Measurements from ENCODE around the gene RNF145.

RNF145 gene, protein sequence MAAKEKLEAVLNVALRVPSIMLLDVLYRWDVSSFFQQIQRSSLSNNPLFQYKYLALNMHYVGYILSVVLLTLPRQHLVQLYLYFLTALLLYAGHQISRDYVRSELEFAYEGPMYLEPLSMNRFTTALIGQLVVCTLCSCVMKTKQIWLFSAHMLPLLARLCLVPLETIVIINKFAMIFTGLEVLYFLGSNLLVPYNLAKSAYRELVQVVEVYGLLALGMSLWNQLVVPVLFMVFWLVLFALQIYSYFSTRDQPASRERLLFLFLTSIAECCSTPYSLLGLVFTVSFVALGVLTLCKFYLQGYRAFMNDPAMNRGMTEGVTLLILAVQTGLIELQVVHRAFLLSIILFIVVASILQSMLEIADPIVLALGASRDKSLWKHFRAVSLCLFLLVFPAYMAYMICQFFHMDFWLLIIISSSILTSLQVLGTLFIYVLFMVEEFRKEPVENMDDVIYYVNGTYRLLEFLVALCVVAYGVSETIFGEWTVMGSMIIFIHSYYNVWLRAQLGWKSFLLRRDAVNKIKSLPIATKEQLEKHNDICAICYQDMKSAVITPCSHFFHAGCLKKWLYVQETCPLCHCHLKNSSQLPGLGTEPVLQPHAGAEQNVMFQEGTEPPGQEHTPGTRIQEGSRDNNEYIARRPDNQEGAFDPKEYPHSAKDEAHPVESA

GRCh38 chr5:159209438-159210209 lies at the start of gene RNF145:
Gene RNF145, minus strand, starts transcription at chr5:159209553. Its CDS starts 5,936 bp downstream, at chr5:159203617.
- Histone ChIP-seq H3K27me3 (ENCODE audit: control insufficient read depth in 1 of 2, insufficient read depth in 2 of 2, low read length in 2 of 2) (no peaks in the 10 kb centered on the region), H3K36me3 (ENCODE audit: control insufficient read depth in 1 of 2, insufficient read depth in 2 of 2, low read length in 2 of 2) (no peaks in the 10 kb centered on the region), H3K9me3 (ENCODE audit: control insufficient read depth in 1 of 2, low read length in 2 of 2) (no peaks in the 10 kb centered on the region), H3K27ac (ENCODE audit: low read depth, low read length) (peak within 1 kb of the TSS; percentile 86), H3K4me3 (ENCODE audit: low read depth in 1 of 2, low read length in 2 of 2) (peak within 1 kb of the TSS; percentile 89 to 95), H3K4me1 (ENCODE audit: control insufficient read depth in 1 of 2, insufficient read depth in 2 of 2, low read length in 2 of 2) (peaks cover 29 to 33% of the 10 kb centered on the region in 2 donors), H3K9ac (ENCODE audit: low read depth in 1 of 2, low read length in 2 of 2) (peak within 1 kb of the TSS; percentile 86 to 90)

DNA sequence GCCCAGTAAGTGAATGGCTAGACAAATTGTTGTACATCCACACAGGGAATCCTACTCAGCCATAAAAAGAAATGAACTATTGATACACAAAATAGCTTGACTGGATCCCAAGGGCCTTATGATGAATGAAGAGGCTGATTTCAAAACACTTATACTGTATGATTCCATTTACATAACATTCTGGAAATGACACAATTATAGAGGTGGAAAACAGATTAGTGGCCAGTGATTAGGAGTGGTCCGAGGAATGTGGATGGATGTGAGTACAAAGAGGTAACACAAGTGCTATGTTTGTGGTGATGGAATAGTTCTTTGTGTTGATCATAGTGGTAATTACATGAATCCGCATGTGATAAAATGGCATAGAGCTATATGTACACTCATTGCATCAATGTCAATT lies 49.0 kb upstream of the RNF145 start:
- Histone ChIP-seq H3K4me3 (ENCODE audit: low read depth in 1 of 2, low read length in 2 of 2) (no peak overlapping the region), H3K27me3 (ENCODE audit: control insufficient read depth in 1 of 2, insufficient read depth in 2 of 2, low read length in 2 of 2) (peaks cover 0 to 2% of the 10 kb centered on the region in 2 donors), H3K9me3 (ENCODE audit: control insufficient read depth in 1 of 2, low read length in 2 of 2) (no peaks in the 10 kb centered on the region), H3K4me1 (ENCODE audit: control insufficient read depth in 1 of 2, insufficient read depth in 2 of 2, low read length in 2 of 2) (peaks cover 4 to 5% of the 10 kb centered on the region in 2 donors), H3K27ac (ENCODE audit: low read depth, low read length) (no peak overlapping the region), H3K9ac (ENCODE audit: low read depth in 1 of 2, low read length in 2 of 2) (no peak overlapping the region), H3K36me3 (ENCODE audit: control insufficient read depth in 1 of 2, insufficient read depth in 2 of 2, low read length in 2 of 2) (no peaks in the 10 kb centered on the region)

DNA sequence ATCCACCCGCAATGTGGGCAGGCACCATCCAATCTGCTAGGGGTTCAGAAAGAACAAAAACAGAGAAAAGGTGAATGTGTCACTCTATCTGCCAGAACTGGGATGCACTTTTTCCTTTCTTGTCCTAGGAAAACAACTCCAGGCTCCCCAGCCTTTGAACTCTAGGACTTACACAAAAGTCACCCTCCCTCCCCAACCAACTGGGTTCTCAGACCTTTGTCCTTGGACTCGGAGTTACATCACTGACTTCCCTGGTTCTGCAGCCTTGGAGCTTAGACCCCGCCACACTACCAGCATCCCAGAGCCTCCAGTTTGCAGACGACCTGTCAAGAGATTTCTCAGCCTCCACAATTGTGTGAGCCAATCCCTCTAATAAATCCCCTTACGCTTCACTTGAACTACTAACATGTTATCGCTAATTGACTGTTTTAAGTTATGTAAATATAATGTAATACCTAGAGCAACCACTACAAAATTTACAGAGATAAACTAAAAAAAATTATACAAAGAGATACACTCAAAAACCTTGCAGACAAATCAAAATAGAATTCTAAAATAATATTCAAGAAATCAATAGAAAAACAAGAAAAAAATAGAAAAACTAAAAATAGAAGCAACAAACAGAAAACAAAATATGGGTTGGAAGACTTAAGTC lies 48.4 kb upstream of the RNF145 start:
- Histone ChIP-seq H3K4me1 (ENCODE audit: control insufficient read depth in 1 of 2, insufficient read depth in 2 of 2, low read length in 2 of 2) (peaks cover 4 to 5% of the 10 kb centered on the region in 2 donors), H3K27ac (ENCODE audit: low read depth, low read length) (no peak overlapping the region), H3K9ac (ENCODE audit: low read depth in 1 of 2, low read length in 2 of 2) (no peak overlapping the region), H3K9me3 (ENCODE audit: control insufficient read depth in 1 of 2, low read length in 2 of 2) (no peaks in the 10 kb centered on the region), H3K4me3 (ENCODE audit: low read depth in 1 of 2, low read length in 2 of 2) (no peak overlapping the region), H3K27me3 (ENCODE audit: control insufficient read depth in 1 of 2, insufficient read depth in 2 of 2, low read length in 2 of 2) (peaks cover 0 to 2% of the 10 kb centered on the region in 2 donors), H3K36me3 (ENCODE audit: control insufficient read depth in 1 of 2, insufficient read depth in 2 of 2, low read length in 2 of 2) (no peaks in the 10 kb centered on the region)

- Histone ChIP-seq H3K36me3 (ENCODE audit: control insufficient read depth in 1 of 2, insufficient read depth in 2 of 2, low read length in 2 of 2) (no peaks in the 10 kb centered on the region), H3K4me3 (ENCODE audit: low read depth in 1 of 2, low read length in 2 of 2) (no peak overlapping the region)
These were observed 47.7 kb upstream of the RNF145 start for GRCh38 chr5:159257007-159257406.

DNA sequence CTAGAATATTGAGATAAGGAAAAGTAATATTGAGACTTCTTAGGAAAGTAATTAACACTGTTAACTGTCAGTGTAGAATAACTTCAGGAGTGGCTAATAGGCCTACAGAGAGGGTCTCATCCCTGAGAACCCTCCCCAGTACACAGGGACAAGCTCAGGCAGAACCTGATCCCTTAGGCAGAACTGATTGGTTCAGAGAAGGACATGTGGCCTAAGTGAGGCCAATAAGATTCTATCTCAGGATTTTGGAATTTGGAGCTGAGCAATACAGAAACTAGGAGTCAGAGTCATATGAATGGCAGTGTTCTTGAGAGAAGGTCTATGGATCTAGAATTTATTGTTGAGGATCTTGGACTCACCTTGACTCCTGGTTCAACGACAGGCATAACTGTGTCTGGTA lies 42.8 kb upstream of the RNF145 start:
- no peak overlapping the region for H3K9ac ChIP-seq (ENCODE audit: low read depth in 1 of 2, low read length in 2 of 2)
- no peak overlapping the region for H3K4me3 ChIP-seq (ENCODE audit: low read depth in 1 of 2, low read length in 2 of 2)
- H3K27ac ChIP-seq (ENCODE audit: low read depth, low read length): no peak overlapping the region
- H3K36me3 ChIP-seq (ENCODE audit: control insufficient read depth in 1 of 2, insufficient read depth in 2 of 2, low read length in 2 of 2): no peaks in the 10 kb centered on the region
- no peaks in the 10 kb centered on the region for H3K9me3 ChIP-seq (ENCODE audit: control insufficient read depth in 1 of 2, low read length in 2 of 2)
- peaks cover 0 to 2% of the 10 kb centered on the region in 2 donors for H3K27me3 ChIP-seq (ENCODE audit: control insufficient read depth in 1 of 2, insufficient read depth in 2 of 2, low read length in 2 of 2)
- no peaks in the 10 kb centered on the region for H3K4me1 ChIP-seq (ENCODE audit: control insufficient read depth in 1 of 2, insufficient read depth in 2 of 2, low read length in 2 of 2)

More at GRCh38 chr5:159257007-159257406, 47.7 kb upstream of the RNF145 start:
- Histone ChIP-seq H3K27me3 (ENCODE audit: control insufficient read depth in 1 of 2, insufficient read depth in 2 of 2, low read length in 2 of 2) (peaks cover 0 to 2% of the 10 kb centered on the region in 2 donors), H3K9ac (ENCODE audit: low read depth in 1 of 2, low read length in 2 of 2) (no peak overlapping the region), H3K27ac (ENCODE audit: low read depth, low read length) (no peak overlapping the region), H3K4me1 (ENCODE audit: control insufficient read depth in 1 of 2, insufficient read depth in 2 of 2, low read length in 2 of 2) (no peaks in the 10 kb centered on the region), H3K9me3 (ENCODE audit: control insufficient read depth in 1 of 2, low read length in 2 of 2) (no peaks in the 10 kb centered on the region)

DNA sequence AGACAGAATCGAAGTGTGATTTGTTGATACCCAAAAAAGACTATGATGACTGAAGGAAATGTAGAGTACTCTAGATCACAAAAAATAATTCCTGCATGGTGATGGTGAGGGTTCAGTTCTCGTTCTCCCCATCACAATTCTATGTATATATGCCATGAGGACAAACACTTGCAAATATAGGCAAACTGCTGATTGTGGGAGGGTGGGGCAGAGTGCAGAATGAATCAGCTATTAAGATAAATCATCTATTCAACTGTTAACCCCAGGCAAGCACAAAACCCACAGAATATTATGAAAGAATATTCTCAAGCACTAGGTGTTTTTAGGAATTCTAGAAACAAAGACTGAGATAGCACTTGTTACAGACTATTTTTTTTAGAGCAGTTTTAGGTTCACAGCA lies 39.8 kb upstream of the RNF145 start:
- no peak overlapping the region for H3K9ac ChIP-seq (ENCODE audit: low read depth in 1 of 2, low read length in 2 of 2)
- no peak overlapping the region for H3K27ac ChIP-seq (ENCODE audit: low read depth, low read length)
- H3K9me3 ChIP-seq (ENCODE audit: control insufficient read depth in 1 of 2, low read length in 2 of 2): no peaks in the 10 kb centered on the region
- H3K4me3 ChIP-seq (ENCODE audit: low read depth in 1 of 2, low read length in 2 of 2): no peak overlapping the region
- H3K4me1 ChIP-seq (ENCODE audit: control insufficient read depth in 1 of 2, insufficient read depth in 2 of 2, low read length in 2 of 2): no peaks in the 10 kb centered on the region
- no peaks in the 10 kb centered on the region for H3K36me3 ChIP-seq (ENCODE audit: control insufficient read depth in 1 of 2, insufficient read depth in 2 of 2, low read length in 2 of 2)
- H3K27me3 ChIP-seq (ENCODE audit: control insufficient read depth in 1 of 2, insufficient read depth in 2 of 2, low read length in 2 of 2): peaks cover 0 to 4% of the 10 kb centered on the region in 2 donors

GRCh38 chr5:159244890-159245289 lies 35.5 kb upstream of the RNF145 start:
- no peak overlapping the region for H3K9ac ChIP-seq (ENCODE audit: low read depth in 1 of 2, low read length in 2 of 2)
- H3K4me3 ChIP-seq (ENCODE audit: low read depth in 1 of 2, low read length in 2 of 2): no peak overlapping the region
- no peaks in the 10 kb centered on the region for H3K9me3 ChIP-seq (ENCODE audit: control insufficient read depth in 1 of 2, low read length in 2 of 2)
- peaks cover 0 to 4% of the 10 kb centered on the region in 2 donors for H3K27me3 ChIP-seq (ENCODE audit: control insufficient read depth in 1 of 2, insufficient read depth in 2 of 2, low read length in 2 of 2)
- H3K4me1 ChIP-seq (ENCODE audit: control insufficient read depth in 1 of 2, insufficient read depth in 2 of 2, low read length in 2 of 2): no peaks in the 10 kb centered on the region
- H3K36me3 ChIP-seq (ENCODE audit: control insufficient read depth in 1 of 2, insufficient read depth in 2 of 2, low read length in 2 of 2): no peaks in the 10 kb centered on the region
- no peak overlapping the region for H3K27ac ChIP-seq (ENCODE audit: low read depth, low read length)

DNA sequence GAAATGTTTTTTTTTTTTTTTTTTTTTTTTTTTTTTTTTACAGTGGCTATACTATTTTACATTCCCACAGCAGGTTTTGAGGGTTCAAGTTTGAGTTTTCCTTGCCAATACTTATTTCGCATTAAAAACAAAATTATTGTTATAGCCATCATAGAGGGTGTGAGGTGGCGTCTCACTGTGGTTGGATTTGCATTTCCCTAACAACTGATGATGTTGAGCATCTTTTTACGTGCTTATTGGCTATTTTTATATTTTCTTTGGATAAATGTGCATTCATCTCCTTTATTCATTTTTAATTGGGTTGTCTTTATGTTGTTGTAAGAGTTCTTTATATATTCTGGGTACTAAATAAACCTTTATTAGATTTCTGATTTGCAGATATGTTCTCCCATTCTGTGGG lies 34.8 kb upstream of the RNF145 start:
- Histone ChIP-seq H3K4me1 (ENCODE audit: control insufficient read depth in 1 of 2, insufficient read depth in 2 of 2, low read length in 2 of 2) (no peaks in the 10 kb centered on the region), H3K27me3 (ENCODE audit: control insufficient read depth in 1 of 2, insufficient read depth in 2 of 2, low read length in 2 of 2) (peaks cover 0 to 4% of the 10 kb centered on the region in 2 donors), H3K9me3 (ENCODE audit: control insufficient read depth in 1 of 2, low read length in 2 of 2) (no peaks in the 10 kb centered on the region), H3K4me3 (ENCODE audit: low read depth in 1 of 2, low read length in 2 of 2) (no peak overlapping the region), H3K36me3 (ENCODE audit: control insufficient read depth in 1 of 2, insufficient read depth in 2 of 2, low read length in 2 of 2) (no peaks in the 10 kb centered on the region), H3K9ac (ENCODE audit: low read depth in 1 of 2, low read length in 2 of 2) (no peak overlapping the region), H3K27ac (ENCODE audit: low read depth, low read length) (no peak overlapping the region)

DNA sequence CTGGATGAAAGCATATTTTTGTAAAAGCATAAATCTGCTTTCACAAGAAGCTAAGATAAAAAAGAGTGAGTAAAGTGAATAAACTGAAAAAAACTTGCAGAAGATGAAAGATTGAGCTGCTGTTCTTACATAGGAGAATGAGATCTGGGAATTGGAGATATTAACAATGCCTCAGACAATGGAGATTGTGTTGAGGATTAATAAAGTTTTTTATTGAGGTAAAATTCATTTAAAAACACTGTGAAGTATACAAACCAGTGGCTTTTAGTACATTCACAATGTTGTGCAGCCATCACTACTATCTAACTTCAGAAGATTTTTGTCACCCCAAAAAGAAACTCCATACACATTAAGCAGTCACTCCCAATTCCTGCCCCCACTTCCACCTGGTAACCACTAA lies 34.0 kb upstream of the RNF145 start:
- Histone ChIP-seq H3K27ac (ENCODE audit: low read depth, low read length) (no peak overlapping the region), H3K4me3 (ENCODE audit: low read depth in 1 of 2, low read length in 2 of 2) (no peak overlapping the region), H3K27me3 (ENCODE audit: control insufficient read depth in 1 of 2, insufficient read depth in 2 of 2, low read length in 2 of 2) (peaks cover 0 to 4% of the 10 kb centered on the region in 2 donors), H3K36me3 (ENCODE audit: control insufficient read depth in 1 of 2, insufficient read depth in 2 of 2, low read length in 2 of 2) (no peaks in the 10 kb centered on the region), H3K9ac (ENCODE audit: low read depth in 1 of 2, low read length in 2 of 2) (no peak overlapping the region), H3K9me3 (ENCODE audit: control insufficient read depth in 1 of 2, low read length in 2 of 2) (no peaks in the 10 kb centered on the region), H3K4me1 (ENCODE audit: control insufficient read depth in 1 of 2, insufficient read depth in 2 of 2, low read length in 2 of 2) (no peaks in the 10 kb centered on the region)
